GM12891 (cell line): ENCODE results near the gene JAKMIP3.

Experiments used
- POLR2A ChIP-seq: IDR thresholded peaks from 2 replicates; pipeline ENCODE4 v1.6.1; 2011; ENCODE audit warnings: low read depth, low read length, control low read depth
- POLR2AphosphoS5 ChIP-seq: IDR thresholded peaks from 2 replicates; pipeline ENCODE4 v1.6.1; 2011; ENCODE audit warnings: low read depth, low read length, control low read depth

GRCh38 chr10:132023092-132023811 lies 42.5 kb upstream of the JAKMIP3 start:
- no peak for TF ChIP-seq POLR2A
- TF ChIP-seq POLR2AphosphoS5, result no peak
